HCT116 (cell line): ENCODE measurements around the gene CSNK2A2.

Source experiments
- ATF3 ChIP-seq: IDR thresholded peaks from 2 replicates; pipeline ENCODE4 v1.6.1; 2012
- EZH2 ChIP-seq: fragments of 200-600 bp; sonication (generic); IDR thresholded peaks from 2 replicates; pipeline ENCODE4 v1.6.1; 2017; ENCODE audit warnings: antibody characterized with exemption, mixed run types
- EZH2phosphoT487 ChIP-seq: fragments of 200-600 bp; IDR thresholded peaks from 2 replicates; pipeline ENCODE4 v1.6.1; 2018; ENCODE audit warnings: antibody characterized with exemption, borderline replicate concordance
- MAX ChIP-seq: IDR thresholded peaks from 2 replicates; pipeline ENCODE4 v1.6.1; 2012
- POLR2A ChIP-seq: IDR thresholded peaks from 2 replicates; pipeline ENCODE4 v1.7.0; 2011; ENCODE audit warnings: borderline replicate concordance; ENCODE audit not compliant: insufficient read depth, insufficient read length; ENCODE audit errors: extremely low read depth
- POLR2AphosphoS5 ChIP-seq: IDR thresholded peaks from 2 replicates; pipeline ENCODE4 v1.6.1; 2011; ENCODE audit warnings: mild to moderate bottlenecking, low read depth, low read length, moderate library complexity
- ZBTB33 ChIP-seq: IDR thresholded peaks from 2 replicates; pipeline ENCODE4 v1.6.1; 2011; ENCODE audit warnings: mild to moderate bottlenecking, low read length, moderate library complexity; ENCODE audit not compliant: insufficient replicate concordance; ENCODE audit errors: extremely low read depth
- ZNF274 ChIP-seq: fragments of 200-500 bp; sonication (Bioruptor generic); IDR thresholded peaks from 2 replicates; pipeline ENCODE4 v1.6.1; 2014; ENCODE audit warnings: mild to moderate bottlenecking, low read depth, low read length, inconsistent platforms
- TF ChIP-seq, protein P1 (sequence below), 3 experiments: fragments of 200-600 bp in 1 of 3; sonication (generic) in 1 of 3; IDR thresholded peaks in 2 of 3; conservative IDR thresholded peaks in 1 of 3; 2 replicates each; pipeline ENCODE4 v1.5.1; 2012 to 2017; ENCODE audit warnings: low read depth in 2 of 3, low read length in 2 of 3, antibody characterized with exemption in 1 of 3, borderline replicate concordance in 1 of 3, control low read depth in 1 of 3, mild to moderate bottlenecking in 1 of 3, mixed read lengths in 1 of 3, mixed run types in 1 of 3, moderate library complexity in 1 of 3; ENCODE audit not compliant: insufficient read depth in 1 of 3
- TF ChIP-seq, protein P2 (sequence below): IDR thresholded peaks from 2 replicates; pipeline ENCODE4 v1.6.1; 2012; ENCODE audit warnings: low read depth

DNA sequence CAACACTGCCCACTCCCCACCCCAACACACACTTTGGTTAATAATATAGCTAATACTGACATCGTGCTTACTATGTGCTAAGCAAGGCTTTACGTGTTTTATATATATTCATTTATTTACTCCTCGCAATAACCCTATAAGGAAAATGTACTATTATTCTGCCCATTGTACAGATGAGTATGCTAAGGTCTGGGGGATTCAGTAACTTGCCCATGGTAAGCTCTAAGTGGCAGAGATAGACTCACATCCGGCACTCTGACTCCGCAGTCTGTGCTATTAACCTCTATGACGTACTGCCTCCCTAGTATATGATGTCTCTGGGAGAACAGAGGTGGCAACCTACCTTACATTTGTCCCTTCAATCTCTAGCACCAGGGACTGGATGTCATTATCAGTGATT is 81.4 kb downstream of the CSNK2A2 start:
- TF ChIP-seq, protein P1, sequence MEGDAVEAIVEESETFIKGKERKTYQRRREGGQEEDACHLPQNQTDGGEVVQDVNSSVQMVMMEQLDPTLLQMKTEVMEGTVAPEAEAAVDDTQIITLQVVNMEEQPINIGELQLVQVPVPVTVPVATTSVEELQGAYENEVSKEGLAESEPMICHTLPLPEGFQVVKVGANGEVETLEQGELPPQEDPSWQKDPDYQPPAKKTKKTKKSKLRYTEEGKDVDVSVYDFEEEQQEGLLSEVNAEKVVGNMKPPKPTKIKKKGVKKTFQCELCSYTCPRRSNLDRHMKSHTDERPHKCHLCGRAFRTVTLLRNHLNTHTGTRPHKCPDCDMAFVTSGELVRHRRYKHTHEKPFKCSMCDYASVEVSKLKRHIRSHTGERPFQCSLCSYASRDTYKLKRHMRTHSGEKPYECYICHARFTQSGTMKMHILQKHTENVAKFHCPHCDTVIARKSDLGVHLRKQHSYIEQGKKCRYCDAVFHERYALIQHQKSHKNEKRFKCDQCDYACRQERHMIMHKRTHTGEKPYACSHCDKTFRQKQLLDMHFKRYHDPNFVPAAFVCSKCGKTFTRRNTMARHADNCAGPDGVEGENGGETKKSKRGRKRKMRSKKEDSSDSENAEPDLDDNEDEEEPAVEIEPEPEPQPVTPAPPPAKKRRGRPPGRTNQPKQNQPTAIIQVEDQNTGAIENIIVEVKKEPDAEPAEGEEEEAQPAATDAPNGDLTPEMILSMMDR (IDR thresholded peaks at IDR 0.05 in 2 of 3, conservative IDR thresholded peaks at IDR 0.05 in 1 of 3; ENCODE audit: borderline replicate concordance in 1 of 3, insufficient read depth in 1 of 3, low read depth in 2 of 3, low read length in 2 of 3), result no peak
- TF ChIP-seq POLR2AphosphoS5, result no peak
- no peak for TF ChIP-seq POLR2A
- no peak for TF ChIP-seq ZBTB33
- TF ChIP-seq, protein P2, sequence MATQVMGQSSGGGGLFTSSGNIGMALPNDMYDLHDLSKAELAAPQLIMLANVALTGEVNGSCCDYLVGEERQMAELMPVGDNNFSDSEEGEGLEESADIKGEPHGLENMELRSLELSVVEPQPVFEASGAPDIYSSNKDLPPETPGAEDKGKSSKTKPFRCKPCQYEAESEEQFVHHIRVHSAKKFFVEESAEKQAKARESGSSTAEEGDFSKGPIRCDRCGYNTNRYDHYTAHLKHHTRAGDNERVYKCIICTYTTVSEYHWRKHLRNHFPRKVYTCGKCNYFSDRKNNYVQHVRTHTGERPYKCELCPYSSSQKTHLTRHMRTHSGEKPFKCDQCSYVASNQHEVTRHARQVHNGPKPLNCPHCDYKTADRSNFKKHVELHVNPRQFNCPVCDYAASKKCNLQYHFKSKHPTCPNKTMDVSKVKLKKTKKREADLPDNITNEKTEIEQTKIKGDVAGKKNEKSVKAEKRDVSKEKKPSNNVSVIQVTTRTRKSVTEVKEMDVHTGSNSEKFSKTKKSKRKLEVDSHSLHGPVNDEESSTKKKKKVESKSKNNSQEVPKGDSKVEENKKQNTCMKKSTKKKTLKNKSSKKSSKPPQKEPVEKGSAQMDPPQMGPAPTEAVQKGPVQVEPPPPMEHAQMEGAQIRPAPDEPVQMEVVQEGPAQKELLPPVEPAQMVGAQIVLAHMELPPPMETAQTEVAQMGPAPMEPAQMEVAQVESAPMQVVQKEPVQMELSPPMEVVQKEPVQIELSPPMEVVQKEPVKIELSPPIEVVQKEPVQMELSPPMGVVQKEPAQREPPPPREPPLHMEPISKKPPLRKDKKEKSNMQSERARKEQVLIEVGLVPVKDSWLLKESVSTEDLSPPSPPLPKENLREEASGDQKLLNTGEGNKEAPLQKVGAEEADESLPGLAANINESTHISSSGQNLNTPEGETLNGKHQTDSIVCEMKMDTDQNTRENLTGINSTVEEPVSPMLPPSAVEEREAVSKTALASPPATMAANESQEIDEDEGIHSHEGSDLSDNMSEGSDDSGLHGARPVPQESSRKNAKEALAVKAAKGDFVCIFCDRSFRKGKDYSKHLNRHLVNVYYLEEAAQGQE, result no peak
- no peak for TF ChIP-seq EZH2
- no peak for TF ChIP-seq ATF3
- no peak for TF ChIP-seq ZNF274
- no peak for TF ChIP-seq EZH2phosphoT487
- no peak for TF ChIP-seq MAX
